Measurements from ENCODE around the gene MYLK.

The MYLK gene

GRCh38 chr3:123872621-123873020 lies 11.5 kb downstream of the MYLK start:
- DNase-seq: no peak

GRCh38 chr3:123871946-123872345 lies 12.2 kb downstream of the MYLK start:
- DNase-seq: no peak

GRCh38 chr3:123870033-123870432 lies 14.1 kb downstream of the MYLK start:
- no peak for DNase-seq

- no peak for DNase-seq
These were observed 15.0 kb downstream of the MYLK start for GRCh38 chr3:123869165-123869564.

- no peak for DNase-seq
These were observed 19.4 kb downstream of the MYLK start for GRCh38 chr3:123864706-123865105.

GRCh38 chr3:123862152-123862551 lies 22.0 kb downstream of the MYLK start:
- no peak for DNase-seq

GRCh38 chr3:123861081-123861836 lies 22.9 kb downstream of the MYLK start:
- no peak for DNase-seq

GRCh38 chr3:123859177-123859576 lies 25.0 kb downstream of the MYLK start:
- no peak for DNase-seq

GRCh38 chr3:123854905-123855304 lies 29.2 kb downstream of the MYLK start:
- no peak for DNase-seq

- DNase-seq: no peak
These were observed 30.3 kb downstream of the MYLK start for GRCh38 chr3:123853686-123854372.

- no peak for DNase-seq
These were observed 36.9 kb downstream of the MYLK start for GRCh38 chr3:123847209-123847608.

- no peak for DNase-seq
These were observed 40.5 kb downstream of the MYLK start for GRCh38 chr3:123843668-123844067.

GRCh38 chr3:123842711-123843110 lies 41.4 kb downstream of the MYLK start:
- DNase-seq: no peak

GRCh38 chr3:123841476-123842238 lies 42.5 kb downstream of the MYLK start:
- no peak for DNase-seq

- no peak for DNase-seq
These were observed 43.2 kb downstream of the MYLK start for GRCh38 chr3:123840961-123841360.

GRCh38 chr3:123837858-123838257 lies 46.3 kb downstream of the MYLK start:
- DNase-seq: no peak

GRCh38 chr3:123834631-123835030 lies 49.5 kb downstream of the MYLK start:
- DNase-seq: no peak

- DNase-seq: no peak
These were observed 50.7 kb downstream of the MYLK start for GRCh38 chr3:123833398-123833785.

GRCh38 chr3:123832692-123833397 lies 51.3 kb downstream of the MYLK start:
- DNase-seq: no peak

- DNase-seq: no peak
These were observed 52.7 kb downstream of the MYLK start for GRCh38 chr3:123831420-123831819.

GRCh38 chr3:123821920-123822319 lies 62.2 kb downstream of the MYLK start:
- DNase-seq: no peak

- no peak for DNase-seq
These were observed 64.2 kb downstream of the MYLK start for GRCh38 chr3:123819949-123820348.

GRCh38 chr3:123818921-123819429 lies 65.2 kb downstream of the MYLK start:
- DNase-seq: no peak

Measured in stimulated activated CD4-positive, alpha-beta T cell treated with anti-CD3 and anti-CD28 coated beads, Interleukin-2, amount 100 ng/mL, for 48 hours (primary cell).